Neural crest cell (in vitro differentiated cells): ENCODE results near the gene CAMK2B. TPM values are rescaled to one million over a fixed set of nuclear protein-coding genes. Genes with fewer than 3 reads are reported as not detected.

ENCODE experiments used
- DNase-seq: peaks from one replicate; pipeline ENCODE4 v3.0.0; 2021; ENCODE audit warnings: low read depth, mixed read lengths, low spot score
- H3K27ac Mint-ChIP-seq: one replicate; pipeline ENCODE4 v1.8.0; 2021; ENCODE audit warnings: mild to moderate bottlenecking, mixed read lengths; ENCODE audit not compliant: unreplicated experiment
- H3K27me3 Mint-ChIP-seq: 2 replicates; pipeline ENCODE4 v1.8.0; 2021; ENCODE audit warnings: low read depth, mild to moderate bottlenecking, mixed read lengths
- H3K36me3 Mint-ChIP-seq: 2 replicates; pipeline ENCODE4 v1.8.0; 2021; ENCODE audit warnings: low read depth, mild to moderate bottlenecking, mixed read lengths
- H3K4me1 Mint-ChIP-seq: 2 replicates; pipeline ENCODE4 v1.8.0; 2021; ENCODE audit warnings: mixed read lengths
- H3K4me3 Mint-ChIP-seq: one replicate; pipeline ENCODE4 v1.8.0; 2021; ENCODE audit warnings: mild to moderate bottlenecking, mixed read lengths
- H3K9me3 Mint-ChIP-seq: 2 replicates; pipeline ENCODE4 v1.8.0; 2021; ENCODE audit warnings: mixed read lengths
- CTCF ChIP-seq: fragments of 200-600 bp; sonication (generic); conservative IDR thresholded peaks from 2 replicates; pipeline ENCODE4 v1.5.0; 2021; ENCODE audit warnings: antibody characterized with exemption, mild to moderate bottlenecking
- total RNA-seq: library from RNA; stranded (reverse); gene quantifications from 2 replicates; pipeline ENCODE4 v1.2.1, GENCODE V29; 2021

CAMK2B gene
- total RNA-seq, 1 donor from 2014 or later = 1.6 TPM

GRCh38 chr7:44294325-44295069 lies 30.9 kb downstream of the CAMK2B start:
- Mint-ChIP-seq H3K27ac (no peak overlapping the region), H3K4me3 (no peak overlapping the region), H3K9me3 (no peaks in the 10 kb centered on the region), H3K4me1 (no peaks in the 10 kb centered on the region), H3K36me3 (no peaks in the 10 kb centered on the region), H3K27me3 (peaks cover 22% of the 10 kb centered on the region)
- peak; percentile 0 for DNase-seq
- TF ChIP-seq CTCF = no peak

- Mint-ChIP-seq H3K4me3 (no peak overlapping the region), H3K27ac (no peak overlapping the region), H3K9me3 (no peaks in the 10 kb centered on the region), H3K27me3 (peaks cover 22% of the 10 kb centered on the region), H3K36me3 (no peaks in the 10 kb centered on the region), H3K4me1 (no peaks in the 10 kb centered on the region)
- TF ChIP-seq CTCF = no peak
- no peak for DNase-seq
Observed at GRCh38 chr7:44293561-44294324, 31.7 kb downstream of the CAMK2B start.

GRCh38 chr7:44292876-44293560 lies 32.4 kb downstream of the CAMK2B start:
- no peak for TF ChIP-seq CTCF
- H3K36me3 Mint-ChIP-seq = no peaks in the 10 kb centered on the region
- no peaks in the 10 kb centered on the region for H3K9me3 Mint-ChIP-seq
- H3K4me3 Mint-ChIP-seq = no peak overlapping the region
- no peaks in the 10 kb centered on the region for H3K4me1 Mint-ChIP-seq
- DNase-seq = no peak
- H3K27ac Mint-ChIP-seq = no peak overlapping the region
- H3K27me3 Mint-ChIP-seq = peaks cover 20% of the 10 kb centered on the region

- Mint-ChIP-seq H3K4me1 (no peaks in the 10 kb centered on the region), H3K27ac (no peak overlapping the region), H3K36me3 (no peaks in the 10 kb centered on the region), H3K4me3 (no peak overlapping the region), H3K9me3 (no peaks in the 10 kb centered on the region), H3K27me3 (peaks cover 20% of the 10 kb centered on the region)
- DNase-seq = no peak
- no peak for TF ChIP-seq CTCF
Observed at GRCh38 chr7:44292420-44292817, 33.0 kb downstream of the CAMK2B start.

- H3K9me3 Mint-ChIP-seq = no peaks in the 10 kb centered on the region
- TF ChIP-seq CTCF = no peak
- peaks cover 20% of the 10 kb centered on the region for H3K27me3 Mint-ChIP-seq
- DNase-seq = no peak
- H3K4me3 Mint-ChIP-seq = no peak overlapping the region
- H3K27ac Mint-ChIP-seq = no peak overlapping the region
- H3K36me3 Mint-ChIP-seq = no peaks in the 10 kb centered on the region
- no peaks in the 10 kb centered on the region for H3K4me1 Mint-ChIP-seq
Observed at GRCh38 chr7:44291733-44292419, 33.5 kb downstream of the CAMK2B start.
